ENCODE data around the gene ADCY3. TPM values are rescaled to one million over a fixed set of nuclear protein-coding genes. Genes with fewer than 3 reads are reported as not detected.

Gene ADCY3
- total RNA-seq, 2 experiments from 2014 or later, result 55.4 to 55.7 TPM

Other genes with a start within 250 kb of the ADCY3 start
- gene PTRHD1, start 126.8 kb downstream of the ADCY3 start, total RNA-seq, result 10 to 100 TPM; 23.8 to 27.5 TPM
- 10 to 100 TPM; 48.0 to 52.2 TPM for gene CENPO, start 126.8 kb downstream of the ADCY3 start, total RNA-seq
- gene DNAJC27, start 51.7 kb upstream of the ADCY3 start, total RNA-seq, result 1 to 10 TPM; 4.2 TPM
- under 1 TPM; 0.06 to 0.08 TPM for gene EFR3B, start 121.8 kb upstream of the ADCY3 start, total RNA-seq
- 1 to 10 TPM; 6.3 to 6.8 TPM for gene POMC, start 248.3 kb upstream of the ADCY3 start, total RNA-seq

All from activated naive CD8-positive, alpha-beta T cell treated with anti-CD3 and anti-CD28 coated beads for 36 hours (primary cell).